ENCODE data around the gene SHISA9.
"Not testable (repeated sequence)": the region's sequence is repeated elsewhere in the genome, so short reads cannot be mapped to it uniquely, and the experiment has no call there.

Gene SHISA9

DNA sequence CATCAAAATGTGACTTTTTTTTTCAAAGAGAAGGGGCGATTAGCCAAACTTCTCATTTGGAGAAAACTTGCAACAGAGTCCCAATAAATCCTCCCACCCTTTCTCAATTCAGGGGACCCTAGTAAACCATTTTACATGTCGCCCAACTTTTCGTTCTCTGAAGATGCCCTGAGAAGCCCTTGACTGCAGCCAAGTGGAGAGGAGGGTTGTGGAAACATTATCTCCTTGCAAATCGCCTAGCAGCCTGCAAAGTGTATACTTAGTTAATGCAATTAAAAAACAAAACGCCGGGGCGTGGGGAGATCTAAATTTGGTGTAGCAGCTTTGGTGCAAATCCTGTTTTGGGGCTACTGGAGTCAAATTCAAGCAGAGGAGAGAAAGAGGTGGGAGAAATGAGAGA, 1.2 kb upstream of the SHISA9 start:
- DNase-seq (ENCODE audit: low read depth, low spot score): no peak

DNA sequence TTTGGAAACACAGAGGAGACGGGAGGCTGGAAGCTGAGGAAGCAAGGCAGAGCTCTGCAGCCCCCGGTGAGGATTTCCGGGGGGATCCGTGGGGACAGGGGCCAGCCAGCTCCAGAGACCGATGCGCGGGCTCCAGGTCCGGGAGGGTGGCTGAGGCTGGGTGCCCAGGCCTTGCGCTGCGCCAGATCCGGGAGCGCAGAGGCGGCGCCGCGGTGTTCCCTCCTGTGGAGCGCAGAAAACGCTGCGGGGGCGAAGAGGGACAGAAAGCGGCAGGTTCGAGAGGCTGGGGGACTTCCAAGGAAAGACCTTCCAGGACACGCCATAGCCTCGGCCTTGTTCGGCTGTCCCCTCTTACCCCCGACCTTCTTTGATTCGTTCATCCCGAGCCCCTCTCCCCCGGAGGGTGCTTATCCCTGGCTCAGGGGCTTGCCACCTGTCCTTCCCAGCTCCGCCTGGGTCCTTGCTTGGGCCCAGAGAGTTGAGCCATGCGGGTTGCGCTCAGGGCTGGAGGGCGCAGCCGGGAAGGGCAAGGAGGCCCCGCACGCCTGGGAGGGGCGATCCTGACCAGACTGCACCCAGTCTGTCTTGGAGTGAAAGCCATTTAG, 697 bp upstream of the SHISA9 start:
- no peak for DNase-seq (ENCODE audit: low read depth, low spot score)

GRCh38 chr16:12901204-12901596, 198 bp upstream of the SHISA9 start:
- no peak for DNase-seq (ENCODE audit: low read depth, low spot score)

DNA sequence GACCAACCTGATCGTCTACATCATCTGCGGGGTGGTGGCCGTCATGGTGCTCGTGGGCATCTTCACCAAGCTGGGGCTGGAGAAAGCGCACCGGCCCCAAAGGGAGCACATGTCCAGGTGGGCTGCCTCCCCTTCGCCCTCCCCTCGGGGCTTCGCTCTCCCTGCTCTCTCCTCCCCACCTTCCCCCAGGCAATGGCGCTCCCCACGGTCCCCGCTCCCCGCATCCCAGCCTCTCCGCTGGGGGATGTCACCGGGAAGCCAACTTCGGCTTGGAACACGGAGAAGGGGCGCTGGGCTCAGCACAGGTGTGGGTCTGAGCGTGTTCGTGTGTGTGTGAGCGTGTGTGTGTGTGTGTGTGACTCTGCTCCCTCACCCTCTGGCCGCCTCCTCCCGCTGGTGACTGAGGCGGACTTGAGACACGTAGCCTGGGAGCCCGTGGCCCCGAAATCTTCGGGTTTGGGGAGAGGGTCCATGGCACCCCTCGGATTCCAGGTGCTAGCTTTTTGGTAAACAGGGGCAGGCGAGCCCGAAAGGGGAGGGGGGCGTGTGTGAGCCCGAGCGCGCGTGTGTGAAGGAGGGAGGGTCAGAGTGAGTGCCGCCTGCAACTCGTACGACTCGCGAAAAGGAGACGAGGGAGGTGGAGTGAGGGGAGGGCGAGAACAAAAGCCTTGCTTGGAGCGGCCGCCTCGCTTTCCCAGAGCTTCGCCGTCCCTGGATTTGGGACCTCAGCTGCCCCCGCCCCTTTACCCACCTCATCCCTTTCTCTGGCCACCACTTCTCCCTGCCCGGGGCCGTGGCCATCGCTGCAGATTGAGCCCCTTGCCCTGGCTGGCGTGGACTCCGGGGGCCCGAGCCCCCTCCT, 1.3 kb downstream of the SHISA9 start:
- no peak for DNase-seq (ENCODE audit: low read depth, low spot score)

DNA sequence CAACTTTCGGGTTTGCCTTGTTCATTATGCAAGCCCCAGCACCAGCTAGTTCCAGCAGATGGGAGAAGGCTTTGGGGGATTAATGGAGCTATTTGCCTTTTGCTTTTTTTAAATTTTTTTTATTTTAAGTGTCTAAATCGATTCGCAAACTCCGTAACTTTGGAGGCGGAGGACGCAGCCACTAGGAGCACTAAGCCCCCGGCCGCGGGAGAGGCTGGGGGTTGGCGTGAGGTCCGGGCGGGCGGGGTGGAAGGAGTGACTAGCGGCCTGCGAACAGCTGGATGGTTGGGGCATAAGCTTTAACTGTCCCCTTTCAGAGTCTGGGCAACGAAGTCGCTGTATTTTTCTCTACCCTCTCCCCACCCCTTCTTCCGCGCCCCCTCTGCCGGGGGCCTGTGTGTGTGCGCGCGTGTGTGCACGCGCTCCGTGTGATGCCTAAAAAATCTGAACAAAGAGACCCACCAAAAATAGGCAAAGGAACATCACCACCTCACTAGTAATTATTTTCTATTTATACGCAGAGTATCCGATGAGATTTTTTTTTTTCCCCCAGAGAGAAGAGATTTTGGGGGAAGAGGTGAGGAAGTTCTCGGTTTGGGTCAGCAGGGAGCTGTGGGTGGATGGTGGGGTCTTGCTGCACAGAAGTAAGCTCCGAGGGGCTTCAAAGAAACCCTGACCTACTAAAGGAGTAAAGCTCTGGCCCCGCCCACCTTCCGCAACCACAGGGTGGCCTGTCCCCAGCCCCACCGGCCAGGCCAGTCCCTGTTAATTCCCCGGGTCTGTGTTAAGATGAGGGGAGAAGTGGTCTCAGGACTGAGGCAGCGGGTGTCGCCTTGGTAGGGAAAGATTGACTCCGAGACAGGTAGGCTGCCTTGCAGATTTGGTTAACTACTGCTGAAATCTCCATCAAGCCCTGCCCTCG, 2.3 kb downstream of the SHISA9 start:
- no peak for DNase-seq (ENCODE audit: low read depth, low spot score)

- no peak for DNase-seq (ENCODE audit: low read depth, low spot score)
These were observed 2.9 kb downstream of the SHISA9 start for GRCh38 chr16:12904329-12904671.

- no peak for DNase-seq (ENCODE audit: low read depth, low spot score)
These were observed 4.9 kb downstream of the SHISA9 start for GRCh38 chr16:12906271-12906670.

GRCh38 chr16:12906765-12907516, 5.5 kb downstream of the SHISA9 start:
- no peak for DNase-seq (ENCODE audit: low read depth, low spot score)

DNA sequence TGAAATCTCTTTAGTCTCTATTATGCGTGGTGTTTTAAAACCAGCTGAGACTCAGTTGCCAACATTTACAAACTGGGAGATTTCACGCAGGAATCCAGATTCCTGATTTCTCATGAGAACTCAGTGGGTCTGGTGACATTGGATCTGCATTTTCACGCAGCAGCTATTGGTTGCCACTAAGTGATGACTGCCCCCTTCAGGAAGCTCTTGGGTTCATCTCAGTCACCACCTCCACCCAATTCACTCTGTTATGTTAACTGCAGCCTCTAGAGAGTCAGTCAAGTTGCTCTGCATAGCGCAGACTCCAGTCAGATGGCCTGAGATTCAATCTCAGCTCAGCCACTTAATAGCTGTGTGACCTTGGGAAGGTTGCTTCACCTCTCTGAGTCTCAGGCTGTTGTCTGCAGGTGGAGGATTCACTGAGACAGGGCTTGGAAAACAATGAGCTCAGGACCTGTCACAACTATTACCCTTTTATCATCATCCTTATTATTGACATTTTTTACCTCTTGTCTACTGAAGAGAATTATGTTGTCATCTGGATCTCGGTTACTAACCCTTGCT, 6.4 kb downstream of the SHISA9 start:
- no peak for DNase-seq (ENCODE audit: low read depth, low spot score)

DNA sequence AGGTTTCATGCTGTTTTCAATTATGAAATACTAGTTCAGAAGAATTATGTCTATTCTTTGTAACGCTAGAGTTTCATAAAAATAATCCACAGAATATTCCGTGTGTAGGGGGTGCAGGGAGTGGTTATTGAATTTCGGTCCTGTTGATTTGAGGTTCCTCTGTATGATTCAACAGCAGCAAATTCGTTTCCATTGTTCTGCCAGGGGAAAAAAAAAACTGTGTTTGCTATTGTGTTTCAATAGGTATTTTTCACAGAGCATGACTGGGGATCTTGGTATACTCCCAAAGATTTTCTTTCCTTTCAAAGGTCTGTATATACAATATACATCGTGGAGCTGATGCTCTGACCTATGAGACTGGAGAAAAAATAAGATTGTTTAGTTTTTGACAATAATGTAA, 15.8 kb downstream of the SHISA9 start:
- no peak for DNase-seq (ENCODE audit: low read depth, low spot score)

GRCh38 chr16:12917653-12918052, 16.3 kb downstream of the SHISA9 start:
- DNase-seq (ENCODE audit: low read depth, low spot score): no peak

GRCh38 chr16:12920739-12921138, 19.3 kb downstream of the SHISA9 start:
- no peak for DNase-seq (ENCODE audit: low read depth, low spot score)

DNA sequence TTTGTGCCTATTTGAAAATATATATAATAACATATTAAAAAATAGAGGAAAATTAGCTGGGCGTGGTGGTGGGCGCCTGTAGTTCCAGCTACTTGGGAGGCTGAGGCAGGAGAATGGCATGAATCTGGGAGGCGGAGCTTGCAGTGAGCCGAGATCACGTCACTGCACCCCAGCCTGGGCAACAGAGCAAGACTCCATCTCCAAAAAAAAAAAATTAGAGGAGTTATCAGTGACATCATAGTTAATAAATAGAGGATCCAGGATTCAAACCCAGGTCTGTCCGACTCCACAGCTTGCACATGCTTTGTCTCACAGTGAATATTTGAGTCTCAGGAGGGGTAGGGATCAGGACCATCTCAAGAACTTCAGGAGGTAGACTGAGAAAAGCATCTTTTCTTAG, 22.2 kb downstream of the SHISA9 start:
- not testable (repeated sequence) for DNase-seq (ENCODE audit: low read depth, low spot score)

DNA sequence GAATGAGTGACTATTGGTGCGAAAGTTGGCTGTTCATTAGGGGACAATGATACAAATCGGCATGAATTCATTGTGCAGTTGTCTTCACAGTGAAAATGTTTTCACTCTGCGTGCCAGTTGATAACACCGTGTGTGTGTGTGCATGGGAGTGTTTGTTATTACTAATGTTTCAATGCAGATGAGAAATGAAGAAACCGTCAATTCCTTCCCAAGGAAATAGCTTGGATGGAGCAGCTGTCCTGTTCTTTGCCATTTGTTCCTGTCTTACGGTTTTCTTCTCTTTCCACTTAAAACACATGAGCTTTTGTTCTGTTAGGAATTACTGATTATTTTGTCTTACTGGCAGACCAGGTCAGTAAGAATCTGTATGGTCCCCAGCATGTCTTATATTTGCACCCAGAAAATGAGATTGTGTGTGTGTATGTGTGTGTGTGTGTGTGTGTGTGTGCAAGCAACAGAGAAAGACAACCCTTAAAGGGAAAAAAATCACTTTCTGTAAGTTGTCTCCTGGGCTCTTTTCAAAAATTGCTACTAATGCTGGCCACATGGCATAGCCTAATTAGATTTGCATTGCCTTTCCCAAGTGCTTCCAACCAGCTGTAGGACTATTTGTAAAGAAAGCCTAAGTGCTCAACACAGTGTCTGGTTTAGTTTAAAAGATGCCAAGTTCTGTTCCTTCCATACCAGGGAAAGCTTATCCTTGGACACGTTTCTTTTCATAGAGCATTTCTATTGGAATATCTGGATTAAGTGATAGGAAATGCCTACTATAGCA, 23.8 kb downstream of the SHISA9 start:
- DNase-seq (ENCODE audit: low read depth, low spot score): no peak

- no peak for DNase-seq (ENCODE audit: low read depth, low spot score)
These were observed 26.2 kb downstream of the SHISA9 start for GRCh38 chr16:12927591-12927990.

- DNase-seq (ENCODE audit: low read depth, low spot score): no peak
These were observed 29.5 kb downstream of the SHISA9 start for GRCh38 chr16:12930881-12931280.

DNA sequence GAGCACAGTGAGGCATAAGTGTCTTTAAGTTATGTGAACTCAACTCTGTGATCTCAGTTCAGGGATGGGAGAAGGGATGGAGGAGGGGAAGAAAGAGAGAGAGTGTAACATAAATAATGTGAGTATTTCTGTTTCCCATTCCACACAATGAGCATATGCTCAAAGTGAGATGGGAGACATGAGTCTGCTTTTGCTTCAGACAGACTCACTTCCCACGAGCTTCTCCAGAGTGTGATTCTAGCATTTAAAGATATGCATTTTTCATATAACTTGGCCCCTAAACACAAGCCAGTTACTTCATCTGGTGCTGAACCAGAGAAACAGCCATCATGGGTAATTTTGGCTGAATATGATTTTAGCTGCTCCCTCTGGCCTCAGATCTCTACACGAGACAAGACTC, 35.0 kb downstream of the SHISA9 start:
- DNase-seq (ENCODE audit: low read depth, low spot score): no peak

DNA sequence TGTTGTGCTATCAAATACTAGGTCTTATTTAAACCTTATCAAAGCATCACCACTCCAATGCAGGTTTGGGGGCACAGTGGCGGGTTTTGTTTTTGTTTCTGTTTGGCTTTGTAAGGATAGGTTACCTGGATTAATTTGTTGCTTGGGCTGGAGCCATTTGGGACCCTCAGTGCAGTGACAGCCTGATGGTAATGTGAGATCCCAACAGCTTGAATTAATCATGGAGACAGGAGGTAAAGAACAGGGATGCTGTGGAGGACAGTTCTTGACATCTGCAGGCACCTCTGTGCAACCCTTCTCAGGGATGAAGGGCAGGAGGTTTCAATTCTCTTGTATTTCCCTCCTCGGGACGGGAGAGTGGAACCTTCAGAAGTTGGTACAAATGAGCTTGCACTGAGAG, 40.5 kb downstream of the SHISA9 start:
- DNase-seq (ENCODE audit: low read depth, low spot score): no peak

DNA sequence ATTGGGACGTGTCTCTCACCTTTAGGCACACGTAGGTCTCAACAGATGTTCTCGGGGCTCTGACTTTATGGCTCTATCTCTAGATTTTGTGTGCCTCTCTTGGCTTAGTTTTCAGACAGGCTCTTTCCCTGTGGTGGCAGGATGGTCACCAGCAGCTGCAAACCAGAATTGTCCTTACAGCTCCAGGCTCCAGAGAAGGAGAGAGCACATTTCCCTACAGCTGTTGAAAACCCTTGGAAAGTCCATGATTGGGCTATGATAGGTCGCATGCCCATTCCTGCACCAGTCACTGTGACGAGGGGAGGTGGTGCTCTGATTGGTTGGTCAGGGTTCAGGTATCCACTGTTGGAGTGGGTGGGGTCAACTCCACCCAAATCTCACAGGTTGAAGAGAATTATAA, 41.5 kb downstream of the SHISA9 start:
- no peak for DNase-seq (ENCODE audit: low read depth, low spot score)

DNA sequence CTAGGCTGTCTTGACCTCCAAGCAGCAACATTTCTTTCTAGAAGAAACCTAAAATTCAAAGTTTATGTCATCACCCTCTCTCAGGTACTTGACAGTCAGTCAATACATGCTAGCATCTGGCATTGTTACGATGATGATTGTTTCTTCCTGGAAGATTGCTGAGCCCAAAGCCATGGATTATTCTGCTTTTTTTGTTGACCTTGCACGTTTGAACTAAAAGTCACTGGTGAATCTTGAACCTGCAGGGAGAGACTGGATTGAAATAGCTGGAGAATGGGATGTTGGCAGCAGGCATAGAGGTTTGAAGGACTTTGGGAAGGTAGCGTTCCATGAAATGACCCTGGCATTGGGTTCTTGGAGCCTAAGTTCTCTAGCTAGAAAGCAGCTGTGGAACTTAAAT, 42.9 kb downstream of the SHISA9 start:
- DNase-seq (ENCODE audit: low read depth, low spot score): no peak

GRCh38 chr16:12951392-12951791, 50.0 kb downstream of the SHISA9 start:
- no peak for DNase-seq (ENCODE audit: low read depth, low spot score)

Measured in activated CD4-positive, CD25-positive, alpha-beta regulatory T cell treated with anti-CD3 and anti-CD28 coated beads, Interleukin-2, amount 50 U/mL, for 16 hours (primary cell).